SU-DHL-6 (cell line): Measurements from ENCODE around the gene KRTAP5-5.
"Not testable (repeated sequence)": the region's sequence is repeated elsewhere in the genome, so short reads cannot be mapped to it uniquely, and the experiment has no call there.

Experiments used
- EZH2phosphoT487 ChIP-seq: fragments of 200-600 bp; sonication (generic), shearing (Covaris generic); conservative IDR thresholded peaks from 2 replicates; pipeline ENCODE4 v1.6.1; 2018; ENCODE audit warnings: mild to moderate bottlenecking, antibody characterized with exemption, low read length, moderate library complexity, mixed read lengths
- TF ChIP-seq, protein P1 (sequence below): fragments of 200-600 bp; sonication (generic); IDR thresholded peaks from one replicate; pipeline ENCODE4 v1.5.1; 2017; ENCODE audit warnings: antibody characterized with exemption, mild to moderate bottlenecking, low read length, moderate library complexity; ENCODE audit not compliant: insufficient read depth, poor library complexity, severe bottlenecking

DNA sequence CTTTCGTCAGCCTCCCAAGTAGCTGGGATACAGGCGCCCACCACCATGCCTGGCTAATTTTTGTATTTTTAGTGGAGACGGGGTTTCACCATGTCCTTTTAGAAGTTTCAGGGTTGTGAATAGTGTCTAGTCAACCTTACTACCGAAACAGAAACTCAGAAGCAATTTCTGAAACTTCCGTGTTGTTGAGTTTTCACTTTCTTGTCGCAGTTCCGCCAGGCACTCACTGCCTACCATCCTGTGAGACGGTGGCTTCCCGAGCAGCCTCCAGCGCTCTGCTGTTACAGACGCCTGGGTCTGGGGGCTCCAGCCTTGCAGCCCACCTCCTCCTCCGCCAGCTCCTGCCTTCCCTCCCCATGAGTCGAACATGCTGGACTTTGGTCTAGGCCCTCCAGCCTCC lies 23.7 kb upstream of the KRTAP5-5 start:
- TF ChIP-seq, protein P1, sequence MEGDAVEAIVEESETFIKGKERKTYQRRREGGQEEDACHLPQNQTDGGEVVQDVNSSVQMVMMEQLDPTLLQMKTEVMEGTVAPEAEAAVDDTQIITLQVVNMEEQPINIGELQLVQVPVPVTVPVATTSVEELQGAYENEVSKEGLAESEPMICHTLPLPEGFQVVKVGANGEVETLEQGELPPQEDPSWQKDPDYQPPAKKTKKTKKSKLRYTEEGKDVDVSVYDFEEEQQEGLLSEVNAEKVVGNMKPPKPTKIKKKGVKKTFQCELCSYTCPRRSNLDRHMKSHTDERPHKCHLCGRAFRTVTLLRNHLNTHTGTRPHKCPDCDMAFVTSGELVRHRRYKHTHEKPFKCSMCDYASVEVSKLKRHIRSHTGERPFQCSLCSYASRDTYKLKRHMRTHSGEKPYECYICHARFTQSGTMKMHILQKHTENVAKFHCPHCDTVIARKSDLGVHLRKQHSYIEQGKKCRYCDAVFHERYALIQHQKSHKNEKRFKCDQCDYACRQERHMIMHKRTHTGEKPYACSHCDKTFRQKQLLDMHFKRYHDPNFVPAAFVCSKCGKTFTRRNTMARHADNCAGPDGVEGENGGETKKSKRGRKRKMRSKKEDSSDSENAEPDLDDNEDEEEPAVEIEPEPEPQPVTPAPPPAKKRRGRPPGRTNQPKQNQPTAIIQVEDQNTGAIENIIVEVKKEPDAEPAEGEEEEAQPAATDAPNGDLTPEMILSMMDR, result not testable (repeated sequence)
- TF ChIP-seq EZH2phosphoT487, result not testable (repeated sequence)
